Body of pancreas (tissue), 4 donors: ENCODE results near the gene KCP. TPM values are rescaled to one million over a fixed set of nuclear protein-coding genes. Genes with fewer than 3 reads are reported as not detected.

ENCODE experiments used
- ATAC-seq: fragments of 150-250 bp; one replicate; pipeline ENCODE4 v1.9.1; 2016
- DNase-seq, 4 donors: peaks; one replicate each; pipeline ENCODE4 v3.0.0-alpha.2; 2019
- H3K27ac ChIP-seq, 4 donors: fragments of 200-600 bp; sonication (generic); 1 replicate in 3 of 4; 2 replicates in 1 of 4; pipeline versions ENCODE4 v1.5.1 to v1.6.1; 2016 to 2019; ENCODE audit warnings: mild to moderate bottlenecking in 1 of 4, mixed read lengths in 1 of 4, moderate library complexity in 1 of 4
- H3K27me3 ChIP-seq, 2 donors: fragments of 200-600 bp; sonication (generic); one replicate each; pipeline ENCODE4 v1.6.0; 2016; ENCODE audit warnings: mild to moderate bottlenecking in 1 of 2
- H3K36me3 ChIP-seq, 2 donors: fragments of 200-600 bp; sonication (generic); replicated peaks in 1 of 2; 2 replicates each; pipeline ENCODE4 v1.5.1; 2016; ENCODE audit warnings: low read depth in 2 of 2; ENCODE audit not compliant: insufficient read depth in 1 of 2
- H3K4me1 ChIP-seq: fragments of 200-600 bp; sonication (generic); one replicate; pipeline ENCODE4 v1.6.0; 2016
- H3K4me3 ChIP-seq, 2 donors: fragments of 200-600 bp; sonication (generic); 1 replicate in 1 of 2; 2 replicates in 1 of 2; pipeline ENCODE4 v1.5.1; 2016 to 2019
- H3K9me3 ChIP-seq, 3 donors: fragments of 200-600 bp; sonication (generic); 1 replicate in 2 of 3; 2 replicates in 1 of 3; pipeline ENCODE4 v1.5.1; 2016
- POLR2A ChIP-seq, 3 donors: fragments of 450-650 bp; IDR thresholded peaks; one replicate each; pipeline ENCODE4 v1.6.1; 2016; ENCODE audit warnings: antibody characterized with exemption in 3 of 3, mild to moderate bottlenecking in 2 of 3
- WGBS, 2 donors: methylation state at CpG; one replicate each; pipeline ENCODE4 v1.1.5; 2017; 5-methylcytosine and 5-hydroxymethylcytosine counted together
- intact Hi-C: fragments of 100-400 bp; cut with DNase I; formaldehyde crosslinking; loops from one replicate; pipeline ENCODE4 v1.15.1; 2023
- total RNA-seq, 2 donors: library from RNA; depleted of rRNA; stranded (reverse); fragments of >200 nt; gene quantifications; one replicate each; pipeline ENCODE4 v1.1.0, GENCODE V29; 2016
- TF ChIP-seq, protein P1 (sequence below), 7 experiments: fragments of 450-650 bp in 4 of 7; fragments of 200-600 bp in 3 of 7; sonication (generic) in 3 of 7; IDR thresholded peaks; one replicate each; pipeline ENCODE4 v1.5.1; 2016 to 2019; ENCODE audit warnings: antibody characterized with exemption in 7 of 7

The KCP gene
- total RNA-seq, 2 donors from 2014 or later, result 0.33 TPM; not detected in 1

DNA sequence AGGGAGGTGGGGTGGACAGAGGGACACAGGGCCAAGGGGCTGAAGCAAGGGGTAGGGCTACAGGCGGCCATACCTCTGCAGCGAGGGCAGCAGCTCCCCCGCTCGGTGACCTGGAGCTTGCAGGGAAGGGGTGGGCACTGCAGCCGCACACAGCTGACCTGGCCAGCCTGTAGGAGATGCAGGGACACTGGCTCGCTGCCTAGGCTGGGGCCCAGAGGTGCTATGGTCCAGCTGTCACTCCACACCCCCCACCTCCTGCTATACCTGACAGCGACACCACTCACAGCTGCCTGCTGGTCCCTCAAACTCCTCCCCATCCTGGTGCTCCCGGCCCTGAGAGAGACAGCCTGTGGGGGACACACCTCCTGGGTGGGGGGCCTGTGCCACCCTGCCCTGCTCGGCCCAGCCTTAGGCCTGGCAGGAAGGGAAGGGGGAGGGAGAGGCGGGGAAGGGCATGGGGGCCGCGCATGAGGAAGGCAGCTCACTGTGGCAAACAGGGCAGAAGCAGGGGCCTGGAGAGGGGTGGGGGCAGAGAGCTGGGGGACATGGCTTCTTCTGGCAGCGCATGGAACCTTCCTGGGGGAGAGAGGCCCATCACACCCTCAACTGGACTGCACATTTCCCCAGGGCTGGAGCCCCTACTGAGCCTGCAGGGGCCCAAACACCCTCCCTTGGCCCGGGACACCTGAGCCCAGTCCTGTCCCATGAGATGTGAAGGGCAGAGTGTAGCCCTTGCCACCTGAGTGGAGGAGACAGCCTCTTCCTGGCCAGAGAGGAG, 23.9 kb downstream of the KCP start:
- no peaks in the 10 kb centered on the region for H3K9me3 ChIP-seq
- WGBS, 2 donors, result 72 to 79% methylated on average over 8 to 14 of the region's 14 CpGs
- no peak overlapping the region for H3K4me3 ChIP-seq
- intact Hi-C loops, result loop anchor here (10.0 kb wide), 1 partner anchor 412 kb away; the partner anchor contains the start of gene METTL2B
- ATAC-seq, result no peak
- TF ChIP-seq, protein P1, sequence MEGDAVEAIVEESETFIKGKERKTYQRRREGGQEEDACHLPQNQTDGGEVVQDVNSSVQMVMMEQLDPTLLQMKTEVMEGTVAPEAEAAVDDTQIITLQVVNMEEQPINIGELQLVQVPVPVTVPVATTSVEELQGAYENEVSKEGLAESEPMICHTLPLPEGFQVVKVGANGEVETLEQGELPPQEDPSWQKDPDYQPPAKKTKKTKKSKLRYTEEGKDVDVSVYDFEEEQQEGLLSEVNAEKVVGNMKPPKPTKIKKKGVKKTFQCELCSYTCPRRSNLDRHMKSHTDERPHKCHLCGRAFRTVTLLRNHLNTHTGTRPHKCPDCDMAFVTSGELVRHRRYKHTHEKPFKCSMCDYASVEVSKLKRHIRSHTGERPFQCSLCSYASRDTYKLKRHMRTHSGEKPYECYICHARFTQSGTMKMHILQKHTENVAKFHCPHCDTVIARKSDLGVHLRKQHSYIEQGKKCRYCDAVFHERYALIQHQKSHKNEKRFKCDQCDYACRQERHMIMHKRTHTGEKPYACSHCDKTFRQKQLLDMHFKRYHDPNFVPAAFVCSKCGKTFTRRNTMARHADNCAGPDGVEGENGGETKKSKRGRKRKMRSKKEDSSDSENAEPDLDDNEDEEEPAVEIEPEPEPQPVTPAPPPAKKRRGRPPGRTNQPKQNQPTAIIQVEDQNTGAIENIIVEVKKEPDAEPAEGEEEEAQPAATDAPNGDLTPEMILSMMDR (IDR thresholded peaks at IDR 0.05), result no peak
- no peak for TF ChIP-seq POLR2A (IDR thresholded peaks at IDR 0.05)
- no peaks in the 10 kb centered on the region for H3K36me3 ChIP-seq
- H3K4me1 ChIP-seq, result peaks cover 15% of the 10 kb centered on the region
- DNase-seq, result no peak
- H3K27me3 ChIP-seq, result peaks cover 0 to 9% of the 10 kb centered on the region in 2 donors
- no peak overlapping the region for H3K27ac ChIP-seq

GRCh38 chr7:128885370-128886187, 24.9 kb downstream of the KCP start:
- Histone ChIP-seq H3K4me1 (peaks cover 7% of the 10 kb centered on the region), H3K27me3 (no peaks in the 10 kb centered on the region), H3K9me3 (no peaks in the 10 kb centered on the region), H3K27ac (no peak overlapping the region), H3K4me3 (no peak overlapping the region), H3K36me3 (no peaks in the 10 kb centered on the region)
- 65 to 85% methylated on average over 4 to 10 of the region's 10 CpGs for WGBS, 2 donors
- DNase-seq (no peak), ATAC-seq (no peak)
- TF ChIP-seq, protein P1 (IDR thresholded peaks at IDR 0.05), result no peak
- TF ChIP-seq POLR2A (IDR thresholded peaks at IDR 0.05), result no peak
- intact Hi-C loops, result loop anchor here (10.0 kb wide), 1 partner anchor 411 kb away; the partner anchor contains the start of gene METTL2B

DNA sequence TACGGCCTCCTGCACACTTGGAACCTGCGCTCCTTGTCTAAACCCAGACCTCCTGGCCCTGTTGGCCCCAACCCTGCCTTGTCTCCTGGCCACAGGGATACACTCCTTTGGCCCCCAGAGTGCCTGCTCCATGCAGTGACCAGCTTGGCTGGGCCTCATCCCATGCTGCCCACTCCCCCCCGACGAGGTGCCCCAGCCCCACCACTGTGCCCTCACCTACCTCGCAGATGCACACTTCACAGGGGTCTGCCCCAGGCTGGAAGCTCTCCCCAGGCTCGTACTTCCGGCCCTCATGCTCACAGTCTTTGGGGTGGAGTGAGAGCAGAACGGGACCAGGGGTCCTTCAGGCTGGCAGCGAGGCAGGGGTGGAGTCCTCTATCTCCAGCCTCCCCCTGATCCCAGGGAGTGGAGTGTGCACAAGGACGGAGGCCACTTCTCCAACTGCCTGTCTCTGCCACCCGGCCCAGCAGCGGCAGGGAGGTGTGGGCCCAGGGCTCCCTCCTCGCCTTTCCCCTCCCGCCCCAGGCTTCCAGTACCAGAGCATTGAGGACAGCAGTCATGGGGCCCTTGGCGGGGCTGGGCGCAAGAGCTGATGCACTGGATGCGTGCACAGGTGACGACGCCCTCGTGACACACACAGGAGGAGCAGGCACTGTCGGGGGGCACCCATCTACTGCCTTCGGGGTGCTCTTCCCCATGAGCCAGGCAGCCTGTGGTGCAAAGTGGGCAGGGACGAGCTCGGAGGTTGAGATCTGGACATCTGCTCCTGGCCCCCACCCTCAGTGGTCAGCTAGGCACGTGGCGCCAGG, 25.7 kb downstream of the KCP start:
- Histone ChIP-seq H3K36me3 (no peaks in the 10 kb centered on the region), H3K4me1 (peaks cover 7% of the 10 kb centered on the region), H3K27me3 (no peaks in the 10 kb centered on the region), H3K4me3 (no peak overlapping the region), H3K27ac (no peak overlapping the region), H3K9me3 (no peaks in the 10 kb centered on the region)
- TF ChIP-seq POLR2A (IDR thresholded peaks at IDR 0.05), result no peak
- intact Hi-C loops, result loop anchor here (5.0 to 10.0 kb wide), 2 partner anchors 272 to 410 kb away; partner anchors contain the start of gene METTL2B
- WGBS, 2 donors, result 71 to 77% methylated on average over 10 to 26 of the region's 26 CpGs
- DNase-seq, result no peak
- no peak for ATAC-seq

DNA sequence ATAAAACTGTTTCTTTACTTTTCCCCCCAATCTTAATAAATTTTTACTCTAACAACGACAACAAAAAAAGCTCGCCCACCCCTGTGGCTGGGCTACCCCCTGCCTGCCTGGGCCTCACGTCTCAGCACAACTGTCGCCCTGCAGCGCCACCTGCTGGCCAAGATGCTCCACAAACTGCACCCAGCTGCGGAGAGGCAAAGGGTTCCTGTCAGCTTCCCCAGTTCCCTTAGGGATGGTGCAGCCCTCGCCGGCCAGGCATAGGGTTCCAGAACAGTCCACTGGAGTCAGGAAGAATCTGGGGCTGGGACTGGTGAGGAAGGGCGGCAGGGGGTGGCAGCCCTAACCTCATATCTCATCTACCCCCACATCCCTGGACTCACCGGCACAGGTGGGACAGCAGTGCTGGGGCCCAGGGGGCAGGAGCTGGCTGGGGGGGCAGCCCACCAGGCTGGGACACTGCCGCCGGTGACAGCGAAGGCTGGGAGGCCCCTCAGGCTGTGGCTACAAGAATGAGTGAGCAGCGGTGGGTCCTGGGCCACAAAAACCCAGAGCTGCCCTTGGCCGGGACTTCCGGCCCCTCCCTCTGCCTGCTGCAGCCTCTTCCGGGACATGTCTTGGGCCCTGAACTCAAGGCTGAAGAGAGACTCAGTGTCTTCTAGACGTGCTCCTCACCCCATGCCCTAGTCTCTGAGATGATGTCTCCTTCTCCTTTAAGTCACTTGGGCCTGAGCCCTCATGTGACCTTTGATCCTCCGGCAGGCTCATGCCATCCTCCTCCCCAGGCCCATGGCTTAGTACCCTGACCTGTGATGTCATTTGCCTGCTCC, 26.7 kb downstream of the KCP start:
- peak in 1 of 3 donors; percentile 4 for TF ChIP-seq POLR2A (IDR thresholded peaks at IDR 0.05)
- TF ChIP-seq, protein P1 (IDR thresholded peaks at IDR 0.05), result peak; percentile 75 to 96 (median 87)
- no peak overlapping the region for H3K27ac ChIP-seq
- peak; percentile 47 for ATAC-seq
- H3K9me3 ChIP-seq, result no peaks in the 10 kb centered on the region
- H3K4me3 ChIP-seq, result no peak overlapping the region
- no peaks in the 10 kb centered on the region for H3K27me3 ChIP-seq
- WGBS, 2 donors, result 28 to 46% methylated on average over 18 to 19 of the region's 19 CpGs
- no peaks in the 10 kb centered on the region for H3K36me3 ChIP-seq
- peak; percentile 77 to 85 (median 81) for DNase-seq
- peaks cover 7% of the 10 kb centered on the region for H3K4me1 ChIP-seq
- intact Hi-C loops, result loop anchor here (5.0 to 10.0 kb wide), 2 partner anchors 272 to 409 kb away; partner anchors contain the start of gene METTL2B
